ENCODE measurements around the gene GPR45.
A peak's percentile ranks its signal among the peaks of the same experiment; 100 is the strongest.

GPR45 gene

DNA sequence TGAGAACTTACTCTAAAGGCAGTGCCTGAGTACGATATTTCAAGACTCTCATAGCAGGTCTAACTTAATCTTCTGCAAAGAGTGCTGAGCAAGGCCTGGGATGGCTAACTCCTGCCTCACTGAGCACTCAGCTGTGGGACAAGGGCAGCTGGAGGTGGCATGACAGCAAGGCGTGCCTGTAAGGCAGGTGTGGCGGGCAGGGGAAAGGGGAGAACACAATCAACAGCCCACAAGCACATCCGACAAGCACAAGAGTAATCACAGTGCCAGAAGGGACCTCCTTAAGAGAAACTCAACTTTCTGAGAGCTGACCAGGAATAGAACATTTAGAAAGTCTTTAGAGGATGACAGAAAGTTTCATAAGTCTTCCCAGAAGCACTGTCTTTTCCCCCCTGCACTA is 42.0 kb downstream of the GPR45 start:
- no peak overlapping the region for H3K27ac ChIP-seq (ENCODE audit: low read depth, low read length)
- H2AFZ ChIP-seq (ENCODE audit: low read depth, low read length, severe bottlenecking) = no peak overlapping the region
- H3K9ac ChIP-seq (ENCODE audit: low read length) = no peak overlapping the region
- no peaks in the 10 kb centered on the region for H3K9me3 ChIP-seq (ENCODE audit: insufficient read depth, low read length)
- no peaks in the 10 kb centered on the region for H3K9me2 ChIP-seq (replicated peaks; ENCODE audit: insufficient read depth, low read length)
- no peaks in the 10 kb centered on the region; the same call in 1 of the 2 replicates for H4K20me1 ChIP-seq (ENCODE audit: low read depth, low read length)
- no peaks in the 10 kb centered on the region for H3F3A ChIP-seq (ENCODE audit: insufficient read depth)
- H3K27me3 ChIP-seq (ENCODE audit: low read length) = no peaks in the 10 kb centered on the region
- H3K4me2 ChIP-seq (ENCODE audit: low read depth, low read length, poor library complexity, severe bottlenecking) = no peak overlapping the region
- no peak overlapping the region for H3K4me3 ChIP-seq (ENCODE audit: insufficient read depth, low read length, poor library complexity, severe bottlenecking)
- H3K36me3 ChIP-seq (ENCODE audit: low read length) = 0 out of 2 replicates have a peak, but pooled peaks cover 4% of the 10 kb centered on the region
- peaks cover 3% of the 10 kb centered on the region; the same call in 1 of the 2 replicates for H3K79me2 ChIP-seq (ENCODE audit: insufficient read depth, low read length)
- no peak for TF ChIP-seq EZH2phosphoT487 (conservative IDR thresholded peaks at IDR 0.05; ENCODE audit: low read length)
- TF ChIP-seq, protein P1, sequence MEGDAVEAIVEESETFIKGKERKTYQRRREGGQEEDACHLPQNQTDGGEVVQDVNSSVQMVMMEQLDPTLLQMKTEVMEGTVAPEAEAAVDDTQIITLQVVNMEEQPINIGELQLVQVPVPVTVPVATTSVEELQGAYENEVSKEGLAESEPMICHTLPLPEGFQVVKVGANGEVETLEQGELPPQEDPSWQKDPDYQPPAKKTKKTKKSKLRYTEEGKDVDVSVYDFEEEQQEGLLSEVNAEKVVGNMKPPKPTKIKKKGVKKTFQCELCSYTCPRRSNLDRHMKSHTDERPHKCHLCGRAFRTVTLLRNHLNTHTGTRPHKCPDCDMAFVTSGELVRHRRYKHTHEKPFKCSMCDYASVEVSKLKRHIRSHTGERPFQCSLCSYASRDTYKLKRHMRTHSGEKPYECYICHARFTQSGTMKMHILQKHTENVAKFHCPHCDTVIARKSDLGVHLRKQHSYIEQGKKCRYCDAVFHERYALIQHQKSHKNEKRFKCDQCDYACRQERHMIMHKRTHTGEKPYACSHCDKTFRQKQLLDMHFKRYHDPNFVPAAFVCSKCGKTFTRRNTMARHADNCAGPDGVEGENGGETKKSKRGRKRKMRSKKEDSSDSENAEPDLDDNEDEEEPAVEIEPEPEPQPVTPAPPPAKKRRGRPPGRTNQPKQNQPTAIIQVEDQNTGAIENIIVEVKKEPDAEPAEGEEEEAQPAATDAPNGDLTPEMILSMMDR (IDR thresholded peaks at IDR 0.05; ENCODE audit: insufficient read depth, low read length, poor library complexity, severe bottlenecking) = no peak

DNA sequence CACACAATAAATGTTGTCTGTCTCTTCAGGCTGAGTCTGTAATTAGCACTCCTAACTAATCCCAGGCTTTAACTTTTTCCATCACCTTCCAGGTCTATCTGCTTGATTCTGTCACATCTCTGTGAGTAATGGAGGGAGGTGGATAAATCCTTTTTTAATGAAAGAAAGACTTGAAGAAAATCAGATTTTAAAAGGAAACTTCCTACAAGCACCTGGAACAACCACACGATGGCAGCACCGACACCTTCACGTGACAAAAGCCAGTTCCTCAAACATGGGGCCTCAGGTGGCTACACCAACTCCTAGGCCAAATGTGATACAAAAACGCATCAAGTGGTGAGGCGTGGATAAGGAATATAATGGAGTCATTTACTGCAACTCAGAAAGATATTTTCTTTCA is 46.1 kb downstream of the GPR45 start:
- no peak overlapping the region for H3K4me2 ChIP-seq (ENCODE audit: low read depth, low read length, poor library complexity, severe bottlenecking)
- peaks cover 15% of the 10 kb centered on the region; the same call in 1 of the 2 replicates for H3K36me3 ChIP-seq (ENCODE audit: low read length)

DNA sequence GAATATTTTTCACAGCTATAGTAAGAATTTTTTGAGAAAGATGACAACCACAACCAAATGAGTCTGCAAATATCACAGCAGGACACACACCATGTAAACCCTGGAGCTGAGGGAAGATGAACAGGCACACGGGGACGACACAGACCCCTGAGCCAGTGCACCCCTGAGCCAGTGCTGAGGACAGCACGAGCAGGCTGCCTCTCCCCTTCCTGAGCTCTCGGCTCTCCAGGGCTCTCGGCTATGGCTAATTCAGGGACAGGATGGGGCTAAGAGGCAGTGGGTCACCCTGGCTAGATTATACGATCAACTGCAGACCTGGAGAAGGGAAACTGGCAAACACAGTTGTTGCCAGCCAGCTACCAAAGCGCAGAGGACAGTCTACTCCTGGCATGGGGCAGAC is 46.6 kb downstream of the GPR45 start:
- no peak overlapping the region for H3K9ac ChIP-seq (ENCODE audit: low read length)
- H3K27me3 ChIP-seq (ENCODE audit: low read length) = no peaks in the 10 kb centered on the region
- peaks cover 3% of the 10 kb centered on the region; the same call in 1 of the 2 replicates for H3K79me2 ChIP-seq (ENCODE audit: insufficient read depth, low read length)
- H3K27ac ChIP-seq (ENCODE audit: low read depth, low read length) = no peak overlapping the region
- H3K4me2 ChIP-seq (ENCODE audit: low read depth, low read length, poor library complexity, severe bottlenecking) = no peak overlapping the region
- TF ChIP-seq EZH2phosphoT487 (conservative IDR thresholded peaks at IDR 0.05; ENCODE audit: low read length) = no peak
- TF ChIP-seq, protein P1 (IDR thresholded peaks at IDR 0.05; ENCODE audit: insufficient read depth, low read length, poor library complexity, severe bottlenecking) = no peak
- H3F3A ChIP-seq (ENCODE audit: insufficient read depth) = no peaks in the 10 kb centered on the region
- H3K9me3 ChIP-seq (ENCODE audit: insufficient read depth, low read length) = no peaks in the 10 kb centered on the region
- no peak overlapping the region for H3K4me3 ChIP-seq (ENCODE audit: insufficient read depth, low read length, poor library complexity, severe bottlenecking)
- H2AFZ ChIP-seq (ENCODE audit: low read depth, low read length, severe bottlenecking) = no peak overlapping the region
- peaks cover 15% of the 10 kb centered on the region; the same call in 1 of the 2 replicates for H3K36me3 ChIP-seq (ENCODE audit: low read length)
- no peaks in the 10 kb centered on the region for H3K9me2 ChIP-seq (replicated peaks; ENCODE audit: insufficient read depth, low read length)
- no peaks in the 10 kb centered on the region; the same call in 1 of the 2 replicates for H4K20me1 ChIP-seq (ENCODE audit: low read depth, low read length)

More for the DNA sequence above, 46.1 kb downstream of the GPR45 start:
- H3K27ac ChIP-seq (ENCODE audit: low read depth, low read length) = no peak overlapping the region
- H3K4me3 ChIP-seq (ENCODE audit: insufficient read depth, low read length, poor library complexity, severe bottlenecking) = no peak overlapping the region
- no peak overlapping the region for H2AFZ ChIP-seq (ENCODE audit: low read depth, low read length, severe bottlenecking)
- TF ChIP-seq, protein P1 (IDR thresholded peaks at IDR 0.05; ENCODE audit: insufficient read depth, low read length, poor library complexity, severe bottlenecking) = peak; percentile 21
- no peak for TF ChIP-seq EZH2phosphoT487 (conservative IDR thresholded peaks at IDR 0.05; ENCODE audit: low read length)
- H3K9me3 ChIP-seq (ENCODE audit: insufficient read depth, low read length) = no peaks in the 10 kb centered on the region
- H3K9ac ChIP-seq (ENCODE audit: low read length) = no peak overlapping the region
- H3K27me3 ChIP-seq (ENCODE audit: low read length) = no peaks in the 10 kb centered on the region
- H3F3A ChIP-seq (ENCODE audit: insufficient read depth) = no peaks in the 10 kb centered on the region
- no peaks in the 10 kb centered on the region for H3K9me2 ChIP-seq (replicated peaks; ENCODE audit: insufficient read depth, low read length)
- H4K20me1 ChIP-seq (ENCODE audit: low read depth, low read length) = no peaks in the 10 kb centered on the region; the same call in 1 of the 2 replicates
- H3K79me2 ChIP-seq (ENCODE audit: insufficient read depth, low read length) = peaks cover 3% of the 10 kb centered on the region; the same call in 1 of the 2 replicates
